Lung (tissue), 12 donors: ENCODE results near the gene PRSS8. TPM values are rescaled to one million over a fixed set of nuclear protein-coding genes. Genes with fewer than 3 reads are reported as not detected.
A peak's percentile ranks its signal among the peaks of the same experiment; 100 is the strongest.
"Not testable (repeated sequence)": the region's sequence is repeated elsewhere in the genome, so short reads cannot be mapped to it uniquely, and the experiment has no call there.

Experiments used
- ATAC-seq: fragments of 200-7000 bp; cut with Tn5 transposase; one replicate; pipeline ENCODE4 v1.9.1; 2020; ENCODE audit warnings: moderate number of reproducible peaks; ENCODE audit not compliant: insufficient read depth, low FRiP score
- DNase-seq, 3 donors: peaks; one replicate each; pipeline ENCODE4 v3.0.0-alpha.2; 2013 to 2017
- H3K27ac ChIP-seq, 2 donors: one replicate each; pipeline ENCODE4 v1.5.1; 2013; ENCODE audit warnings: mild to moderate bottlenecking in 2 of 2, moderate library complexity in 2 of 2, control low read depth in 1 of 2, inconsistent platforms in 1 of 2, low read depth in 1 of 2, low read length in 1 of 2
- H3K27me3 ChIP-seq, 3 donors: one replicate each; pipeline ENCODE4 v1.5.1; 2013; ENCODE audit warnings: low read length in 2 of 3; ENCODE audit not compliant: control insufficient read depth in 3 of 3, insufficient read depth in 3 of 3
- H3K36me3 ChIP-seq, 4 donors: one replicate each; pipeline ENCODE4 v1.5.1; 2013; ENCODE audit warnings: low read length in 4 of 4, mild to moderate bottlenecking in 1 of 4, moderate library complexity in 1 of 4; ENCODE audit not compliant: control insufficient read depth in 4 of 4, insufficient read depth in 4 of 4
- H3K4me1 ChIP-seq, 5 donors: one replicate each; pipeline ENCODE4 v1.5.1; 2013; ENCODE audit warnings: low read length in 5 of 5, mild to moderate bottlenecking in 2 of 5, moderate library complexity in 1 of 5; ENCODE audit not compliant: control insufficient read depth in 5 of 5, insufficient read depth in 5 of 5
- H3K4me3 ChIP-seq: one replicate; pipeline ENCODE4 v1.5.1; 2013; ENCODE audit warnings: mild to moderate bottlenecking, control low read depth, moderate library complexity
- H3K9ac ChIP-seq, 2 donors: one replicate each; pipeline ENCODE4 v1.5.1; 2013; ENCODE audit warnings: low read length in 2 of 2, control low read depth in 1 of 2; ENCODE audit not compliant: insufficient read depth in 1 of 2
- H3K9me3 ChIP-seq, 4 donors: one replicate each; pipeline ENCODE4 v1.5.1; 2013; ENCODE audit warnings: low read length in 3 of 4, mild to moderate bottlenecking in 1 of 4, moderate library complexity in 1 of 4; ENCODE audit not compliant: control insufficient read depth in 4 of 4, insufficient read depth in 3 of 4
- CTCF ChIP-seq: IDR thresholded peaks from 2 replicates; pipeline ENCODE4 v1.5.1; 2012; ENCODE audit warnings: mild to moderate bottlenecking; ENCODE audit errors: control extremely low read depth, extremely low read depth
- WGBS, 2 donors: extraction: QIAGEN DNeasy Blood & Tissue Kit; methylation state at CpG; one replicate each; pipeline ENCODE4 v1.1.7; 2013; 5-methylcytosine and 5-hydroxymethylcytosine counted together
- polyA plus RNA-seq, 2 donors: library from polyadenylated mRNA; stranded (reverse); fragments of 200-250 nt; gene quantifications; one replicate each; pipeline ENCODE4 v1.2.1, GENCODE V29; 2013
- total RNA-seq, 2 donors: library from RNA; depleted of rRNA in 1 of 2; stranded (reverse); fragments of >200 nt in 1 of 2; gene quantifications; one replicate each; pipeline ENCODE4 v1.2.1, GENCODE V29; 2014 to 2021
- donor health status: control.
- donor health status: control.
- donor health status: Bipolar disorder and iron deficiency.
- donor health status: healthy.
- donor health status: DM: yes; HTN: yes; CAD: no.

PRSS8 gene
- total and polyA plus RNA-seq, 4 donors, result 83.2 to 127 (median 89.8) TPM

- no peak overlapping the region for H3K9ac ChIP-seq
- peak; percentile 83 for ATAC-seq
Observed at GRCh38 chr16:31105677-31106213, 29.8 kb downstream of the PRSS8 start.

GRCh38 chr16:31100876-31101641 lies 34.5 kb downstream of the PRSS8 start:
- not testable (repeated sequence) for H3K27me3 ChIP-seq, ATAC-seq, H3K4me1 ChIP-seq, DNase-seq, H3K9me3 ChIP-seq, H3K4me3 ChIP-seq, H3K27ac ChIP-seq, H3K36me3 ChIP-seq, H3K9ac ChIP-seq
- WGBS, 2 donors, result 82 to 88% methylated on average over 13 of the region's 13 CpGs

More at GRCh38 chr16:31105677-31106213, 29.8 kb downstream of the PRSS8 start:
- WGBS, 2 donors, result 5 to 11% methylated on average over 33 of the region's 33 CpGs
- Histone ChIP-seq H3K27ac (peak overlapping the region; percentile 51 to 68), H3K27me3 (no peaks in the 10 kb centered on the region), H3K4me3 (no peak overlapping the region), H3K36me3 (peaks cover 0 to 10% (median 3%) of the 10 kb centered on the region in 4 donors), H3K9me3 (no peaks in the 10 kb centered on the region), H3K4me1 (peaks cover 0 to 15% (median 0%) of the 10 kb centered on the region in 5 donors)
- peak; percentile 57 to 85 (median 64) for DNase-seq
- TF ChIP-seq CTCF, result peak; percentile 80

- H3K4me3 ChIP-seq, result no peak overlapping the region
- no peak for TF ChIP-seq CTCF
- no peaks in the 10 kb centered on the region for H3K36me3 ChIP-seq
- WGBS, 2 donors, result 63 to 84% methylated on average over 4 of the region's 4 CpGs
- no peak overlapping the region for H3K9ac ChIP-seq
- H3K27me3 ChIP-seq, result no peaks in the 10 kb centered on the region
- no peak for ATAC-seq
- no peaks in the 10 kb centered on the region for H3K4me1 ChIP-seq
- H3K9me3 ChIP-seq, result no peaks in the 10 kb centered on the region
- H3K27ac ChIP-seq, result no peak overlapping the region
- DNase-seq, result no peak
Observed at GRCh38 chr16:31099860-31100638, 35.5 kb downstream of the PRSS8 start.
